Measurements from ENCODE around the gene S100Z. TPM values are rescaled to one million over a fixed set of nuclear protein-coding genes. Genes with fewer than 3 reads are reported as not detected.
"Not testable (repeated sequence)": the region's sequence is repeated elsewhere in the genome, so short reads cannot be mapped to it uniquely, and the experiment has no call there.

Gene S100Z
- total RNA-seq, 1 donor, result not detected

- H3K4me3 ChIP-seq (ENCODE audit: low read depth, low read length), result no peak overlapping the region
- no peak for TF ChIP-seq CTCF (IDR thresholded peaks at IDR 0.05; ENCODE audit: insufficient read depth, low read depth, low read length)
- peak; percentile 83 for DNase-seq (ENCODE audit: low read depth)
Measured at GRCh38 chr5:76807296-76807695, 42.5 kb upstream of the S100Z start.

- TF ChIP-seq CTCF (IDR thresholded peaks at IDR 0.05; ENCODE audit: insufficient read depth, low read depth, low read length), result no peak
- DNase-seq (ENCODE audit: low read depth), result peak; percentile 54
- H3K4me3 ChIP-seq (ENCODE audit: low read depth, low read length), result no peak overlapping the region
Measured at GRCh38 chr5:76808141-76808691, 41.6 kb upstream of the S100Z start.

GRCh38 chr5:76809141-76809540, 40.7 kb upstream of the S100Z start:
- no peak for DNase-seq (ENCODE audit: low read depth)
- H3K4me3 ChIP-seq (ENCODE audit: low read depth, low read length), result no peak overlapping the region
- no peak for TF ChIP-seq CTCF (IDR thresholded peaks at IDR 0.05; ENCODE audit: insufficient read depth, low read depth, low read length)

GRCh38 chr5:76810236-76810635, 39.6 kb upstream of the S100Z start:
- no peak overlapping the region for H3K4me3 ChIP-seq (ENCODE audit: low read depth, low read length)
- no peak for TF ChIP-seq CTCF (IDR thresholded peaks at IDR 0.05; ENCODE audit: insufficient read depth, low read depth, low read length)
- DNase-seq (ENCODE audit: low read depth), result peak; percentile 76

GRCh38 chr5:76811214-76811613, 38.6 kb upstream of the S100Z start:
- DNase-seq (ENCODE audit: low read depth), result peak; percentile 36
- H3K4me3 ChIP-seq (ENCODE audit: low read depth, low read length), result no peak overlapping the region
- TF ChIP-seq CTCF (IDR thresholded peaks at IDR 0.05; ENCODE audit: insufficient read depth, low read depth, low read length), result no peak

- DNase-seq (ENCODE audit: low read depth); H3K4me3 ChIP-seq (ENCODE audit: low read depth, low read length): not testable (repeated sequence)
Measured at GRCh38 chr5:76812209-76812608, 37.6 kb upstream of the S100Z start.

- DNase-seq (ENCODE audit: low read depth), result peak; percentile 92
- no peak for TF ChIP-seq CTCF (IDR thresholded peaks at IDR 0.05; ENCODE audit: insufficient read depth, low read depth, low read length)
Measured at GRCh38 chr5:76813982-76814562, 35.7 kb upstream of the S100Z start.

More at GRCh38 chr5:76813982-76814562, 35.7 kb upstream of the S100Z start:
- no peak overlapping the region for H3K4me3 ChIP-seq (ENCODE audit: low read depth, low read length)

All from fibroblast of villous mesenchyme (primary cell).